Ectodermal cell (in vitro differentiated cells): ENCODE results near the gene INTS3.

Experiments
- H3K27ac ChIP-seq: 2 replicates; pipeline ENCODE4 v1.7.0; 2013; ENCODE audit warnings: mild to moderate bottlenecking, low read depth, low read length; ENCODE audit not compliant: insufficient read depth, poor library complexity, severe bottlenecking
- H3K27me3 ChIP-seq: 2 replicates; pipeline ENCODE4 v1.7.0; 2013; ENCODE audit warnings: mild to moderate bottlenecking, low read length; ENCODE audit not compliant: insufficient read depth, control insufficient read depth, poor library complexity, severe bottlenecking
- H3K36me3 ChIP-seq: one replicate; pipeline ENCODE4 v1.7.0; 2013; ENCODE audit warnings: low read length; ENCODE audit not compliant: control insufficient read depth, insufficient read depth
- H3K4me1 ChIP-seq: one replicate; pipeline ENCODE4 v1.7.0; 2013; ENCODE audit warnings: low read length; ENCODE audit not compliant: control insufficient read depth, insufficient read depth
- H3K4me3 ChIP-seq: 2 replicates; pipeline ENCODE4 v1.7.0; 2013; ENCODE audit warnings: low read depth, low read length, control low read depth; ENCODE audit not compliant: insufficient read depth
- H3K9me3 ChIP-seq: 2 replicates; pipeline ENCODE4 v1.7.0; 2013; ENCODE audit warnings: mild to moderate bottlenecking, low read length, moderate library complexity; ENCODE audit not compliant: control insufficient read depth
- WGBS, 2 experiments: methylation state at CpG; one replicate each; pipeline ENCODE4 v1.1.7; 2013; ENCODE audit warnings: missing lambda C conversion rate in 2 of 2; 5-methylcytosine and 5-hydroxymethylcytosine counted together

Gene INTS3

GRCh38 chr1:153735090-153735420, 7.2 kb downstream of the INTS3 start:
- Histone ChIP-seq H3K9me3 (no peaks in the 10 kb centered on the region), H3K4me1 (no peaks in the 10 kb centered on the region), H3K36me3 (no peaks in the 10 kb centered on the region), H3K27me3 (no peaks in the 10 kb centered on the region), H3K4me3 (no peak overlapping the region), H3K27ac (no peak overlapping the region)
- WGBS, 2 experiments, result 89 to 94% methylated on average over 3 of the region's 3 CpGs

- H3K36me3 ChIP-seq, result peaks cover 28% of the 10 kb centered on the region
- WGBS, 2 experiments, result 94 to 99% methylated on average over 2 of the region's 2 CpGs
Observed at GRCh38 chr1:153741986-153742385, 14.1 kb downstream of the INTS3 start.

GRCh38 chr1:153742411-153743142, 14.7 kb downstream of the INTS3 start:
- H3K27me3 ChIP-seq, result no peaks in the 10 kb centered on the region
- peaks cover 30% of the 10 kb centered on the region for H3K36me3 ChIP-seq
- no peaks in the 10 kb centered on the region for H3K9me3 ChIP-seq
- H3K27ac ChIP-seq, result no peak overlapping the region
- no peak overlapping the region for H3K4me3 ChIP-seq
- no peaks in the 10 kb centered on the region for H3K4me1 ChIP-seq
- WGBS, 2 experiments, result 87 to 88% methylated on average over 3 of the region's 5 CpGs

More at GRCh38 chr1:153741986-153742385, 14.1 kb downstream of the INTS3 start:
- Histone ChIP-seq H3K4me1 (no peaks in the 10 kb centered on the region), H3K4me3 (no peak overlapping the region), H3K27me3 (no peaks in the 10 kb centered on the region), H3K9me3 (no peaks in the 10 kb centered on the region), H3K27ac (no peak overlapping the region)

- Histone ChIP-seq H3K9me3 (no peaks in the 10 kb centered on the region), H3K36me3 (peaks cover 38% of the 10 kb centered on the region), H3K27ac (no peak overlapping the region), H3K4me3 (no peak overlapping the region), H3K27me3 (no peaks in the 10 kb centered on the region), H3K4me1 (no peaks in the 10 kb centered on the region)
- 27 to 44% methylated on average over 2 of the region's 2 CpGs for WGBS, 2 experiments
Observed at GRCh38 chr1:153745417-153745816, 17.6 kb downstream of the INTS3 start.

- Histone ChIP-seq H3K4me3 (no peak overlapping the region), H3K27ac (no peak overlapping the region), H3K27me3 (no peaks in the 10 kb centered on the region), H3K36me3 (peaks cover 39% of the 10 kb centered on the region), H3K9me3 (no peaks in the 10 kb centered on the region), H3K4me1 (no peaks in the 10 kb centered on the region)
- WGBS, 2 experiments, result 88 to 91% methylated on average over 13 of the region's 13 CpGs
Observed at GRCh38 chr1:153746174-153746573, 18.3 kb downstream of the INTS3 start.

GRCh38 chr1:153748903-153749302, 21.1 kb downstream of the INTS3 start:
- Histone ChIP-seq H3K4me3 (no peak overlapping the region), H3K36me3 (peaks cover 30% of the 10 kb centered on the region), H3K27ac (no peak overlapping the region), H3K4me1 (no peaks in the 10 kb centered on the region), H3K27me3 (no peaks in the 10 kb centered on the region), H3K9me3 (no peaks in the 10 kb centered on the region)
- 89 to 94% methylated on average over 2 of the region's 2 CpGs for WGBS, 2 experiments

GRCh38 chr1:153749408-153750005, 21.7 kb downstream of the INTS3 start:
- 55 to 56% methylated on average over 6 of the region's 6 CpGs for WGBS, 2 experiments
- peaks cover 33% of the 10 kb centered on the region for H3K36me3 ChIP-seq
- no peak overlapping the region for H3K4me3 ChIP-seq
- no peaks in the 10 kb centered on the region for H3K27me3 ChIP-seq
- H3K27ac ChIP-seq, result no peak overlapping the region
- no peaks in the 10 kb centered on the region for H3K9me3 ChIP-seq
- H3K4me1 ChIP-seq, result no peaks in the 10 kb centered on the region

- peaks cover 38% of the 10 kb centered on the region for H3K36me3 ChIP-seq
- no peak overlapping the region for H3K4me3 ChIP-seq
- 79 to 84% methylated on average over 6 of the region's 6 CpGs for WGBS, 2 experiments
- H3K27ac ChIP-seq, result no peak overlapping the region
- H3K27me3 ChIP-seq, result no peaks in the 10 kb centered on the region
- H3K4me1 ChIP-seq, result no peaks in the 10 kb centered on the region
- no peaks in the 10 kb centered on the region for H3K9me3 ChIP-seq
Observed at GRCh38 chr1:153750026-153750995, 22.5 kb downstream of the INTS3 start.

GRCh38 chr1:153752072-153752471, 24.2 kb downstream of the INTS3 start:
- Histone ChIP-seq H3K9me3 (no peaks in the 10 kb centered on the region), H3K36me3 (peaks cover 39% of the 10 kb centered on the region)
- WGBS, 2 experiments, result 100% methylated on average over 2 of the region's 2 CpGs

More at GRCh38 chr1:153752072-153752471, 24.2 kb downstream of the INTS3 start:
- Histone ChIP-seq H3K4me3 (no peak overlapping the region), H3K4me1 (no peaks in the 10 kb centered on the region), H3K27ac (no peak overlapping the region), H3K27me3 (no peaks in the 10 kb centered on the region)
